Activated naive CD8-positive, alpha-beta T cell treated with anti-CD3 and anti-CD28 coated beads, Interleukin-2, amount 50 U/mL, for 24 hours (primary cell): ENCODE results near the gene DOCK4.

Experiments used
- ATAC-seq: fragments of 150-1000 bp; cut with Tn5 transposase; one replicate; pipeline ENCODE4 v1.10.0; 2021
- DNase-seq: peaks from one replicate; pipeline ENCODE4 v3.0.0; 2021
- H3K27ac Mint-ChIP-seq: one replicate; pipeline ENCODE4 v1.8.0; 2021; ENCODE audit warnings: mild to moderate bottlenecking, mixed read lengths
- H3K27me3 Mint-ChIP-seq: one replicate; pipeline ENCODE4 v1.8.0; 2021; ENCODE audit warnings: mixed read lengths
- H3K36me3 Mint-ChIP-seq: one replicate; pipeline ENCODE4 v1.8.0; 2021; ENCODE audit warnings: low read depth, mixed read lengths
- H3K4me1 Mint-ChIP-seq: one replicate; pipeline ENCODE4 v1.8.0; 2021; ENCODE audit warnings: mixed read lengths
- H3K4me3 Mint-ChIP-seq: one replicate; pipeline ENCODE4 v1.8.0; 2021; ENCODE audit warnings: mild to moderate bottlenecking, moderate library complexity, mixed read lengths
- H3K9me3 Mint-ChIP-seq: one replicate; pipeline ENCODE4 v1.8.0; 2021; ENCODE audit warnings: mixed read lengths

DOCK4 gene

GRCh38 chr7:111801277-111801676 lies 404.9 kb downstream of the DOCK4 start:
- Mint-ChIP-seq H3K9me3 (peaks cover 50% of the 10 kb centered on the region), H3K27ac (no peak overlapping the region)

DNA sequence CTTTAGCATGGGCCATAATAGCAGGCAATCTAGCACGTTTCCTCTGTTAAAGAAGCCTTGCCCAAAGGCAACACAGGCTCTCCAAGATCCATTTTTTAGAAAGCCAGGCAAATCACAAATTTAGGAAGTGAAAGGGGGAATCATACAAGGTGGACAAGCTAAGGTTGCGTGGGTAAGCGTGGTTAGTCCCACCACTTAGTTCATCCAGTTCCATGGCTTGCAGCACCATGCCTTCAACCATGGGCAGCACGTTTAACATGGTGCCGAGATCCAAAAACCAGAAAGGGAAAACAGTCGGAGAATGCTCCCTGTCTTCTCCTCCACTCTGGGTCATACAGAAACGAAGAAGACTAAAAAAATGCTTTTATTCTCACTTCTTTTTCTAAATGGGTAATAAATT lies 409.5 kb downstream of the DOCK4 start:
- H3K9me3 Mint-ChIP-seq, result peaks cover 78% of the 10 kb centered on the region
- H3K4me3 Mint-ChIP-seq, result no peak overlapping the region
- no peaks in the 10 kb centered on the region for H3K4me1 Mint-ChIP-seq
- ATAC-seq, result no peak
- DNase-seq, result peak; percentile 12
- no peaks in the 10 kb centered on the region for H3K27me3 Mint-ChIP-seq
- H3K36me3 Mint-ChIP-seq, result peaks cover 7% of the 10 kb centered on the region
- no peak overlapping the region for H3K27ac Mint-ChIP-seq

More at GRCh38 chr7:111801277-111801676, 404.9 kb downstream of the DOCK4 start:
- H3K27me3 Mint-ChIP-seq, result no peaks in the 10 kb centered on the region
- no peak overlapping the region for H3K4me3 Mint-ChIP-seq
- H3K36me3 Mint-ChIP-seq, result peaks cover 9% of the 10 kb centered on the region
- ATAC-seq, result no peak
- H3K4me1 Mint-ChIP-seq, result no peaks in the 10 kb centered on the region
- no peak for DNase-seq

DNA sequence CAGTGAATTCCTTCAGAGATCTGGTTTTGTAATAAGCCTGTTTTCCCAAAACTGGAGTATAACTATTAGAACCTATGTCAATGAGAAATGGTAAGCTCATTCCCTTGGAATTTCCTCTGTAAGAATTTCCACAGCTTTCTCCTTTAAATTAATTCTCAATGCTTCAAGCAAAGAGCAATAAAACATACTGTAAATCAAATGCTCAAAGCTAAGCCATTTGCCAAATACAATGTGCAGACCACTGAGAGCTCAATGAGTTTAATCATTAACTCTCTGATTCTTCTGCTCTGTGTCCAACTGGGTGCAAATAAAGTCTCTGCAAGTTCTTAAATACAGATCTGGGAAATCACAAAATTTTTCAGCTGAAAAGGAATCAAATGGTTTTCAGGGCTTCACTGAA lies 416.3 kb downstream of the DOCK4 start:
- Mint-ChIP-seq H3K4me3 (no peak overlapping the region), H3K4me1 (no peaks in the 10 kb centered on the region), H3K36me3 (no peaks in the 10 kb centered on the region), H3K27ac (no peak overlapping the region), H3K9me3 (peaks cover 26% of the 10 kb centered on the region), H3K27me3 (peaks cover 1% of the 10 kb centered on the region)
- no peak for DNase-seq
- no peak for ATAC-seq

GRCh38 chr7:111789048-111789320 lies 417.2 kb downstream of the DOCK4 start:
- no peak for ATAC-seq

DNA sequence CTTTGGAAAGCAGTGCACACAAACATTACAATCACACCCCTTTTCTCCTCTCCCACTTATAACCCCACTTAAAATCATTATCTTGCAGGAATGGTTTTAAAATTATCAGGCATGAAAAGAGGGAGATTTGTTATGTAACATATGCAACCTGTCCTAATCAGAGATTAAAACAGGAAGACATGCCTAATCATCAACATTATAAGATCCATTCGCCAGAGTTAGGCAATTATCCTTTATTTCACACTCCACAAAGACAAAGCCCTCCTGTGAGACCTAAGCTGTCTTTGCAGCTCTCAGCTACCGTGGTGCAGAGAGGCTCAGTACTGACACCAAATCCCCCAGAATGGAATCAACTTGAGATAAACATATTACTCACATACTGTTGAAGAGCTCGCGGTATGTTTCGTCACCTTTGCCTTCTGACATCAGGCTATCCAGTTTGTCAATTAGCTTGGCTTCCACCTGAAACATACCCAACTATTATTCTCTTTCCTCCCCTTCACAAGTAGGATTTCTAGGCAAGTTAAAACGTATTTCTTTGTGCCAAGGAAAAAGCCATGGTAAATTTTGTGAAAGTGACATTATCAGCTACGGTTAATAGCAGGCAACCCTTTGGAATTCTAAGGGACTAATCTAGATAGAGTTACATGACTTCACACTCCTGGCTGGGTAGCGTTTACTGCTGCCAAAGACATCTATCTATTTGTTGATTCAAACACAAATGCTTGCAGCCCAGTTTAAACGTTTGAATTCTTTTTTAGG lies 417.7 kb downstream of the DOCK4 start:
- Mint-ChIP-seq H3K4me3 (no peak overlapping the region), H3K27me3 (peaks cover 1% of the 10 kb centered on the region), H3K9me3 (peaks cover 14% of the 10 kb centered on the region), H3K4me1 (no peaks in the 10 kb centered on the region), H3K36me3 (no peaks in the 10 kb centered on the region), H3K27ac (no peak overlapping the region)
- ATAC-seq (no peak), DNase-seq (no peak)

More at GRCh38 chr7:111789048-111789320, 417.2 kb downstream of the DOCK4 start:
- peaks cover 1% of the 10 kb centered on the region for H3K27me3 Mint-ChIP-seq
- H3K36me3 Mint-ChIP-seq, result no peaks in the 10 kb centered on the region
- H3K4me1 Mint-ChIP-seq, result no peaks in the 10 kb centered on the region
- no peak overlapping the region for H3K4me3 Mint-ChIP-seq
- H3K27ac Mint-ChIP-seq, result no peak overlapping the region
- DNase-seq, result no peak
- peaks cover 19% of the 10 kb centered on the region for H3K9me3 Mint-ChIP-seq

DNA sequence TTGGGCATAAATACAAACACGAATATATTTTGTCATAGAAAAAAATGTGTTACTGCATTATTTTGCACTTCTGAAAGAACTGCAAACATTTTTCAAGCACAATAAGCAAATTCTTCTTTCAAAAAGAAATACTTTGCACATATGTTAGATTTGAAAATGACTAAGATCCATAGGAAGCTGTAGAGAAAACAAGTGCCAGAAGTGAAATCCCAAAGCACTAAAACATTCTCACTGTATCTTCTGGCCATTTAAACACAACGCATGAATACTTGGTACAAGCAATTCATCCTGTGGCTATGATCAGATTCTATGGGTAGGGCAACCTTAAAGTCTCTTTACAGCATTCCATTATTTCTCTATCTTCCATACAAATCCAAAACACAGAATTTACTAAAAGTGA lies 418.5 kb downstream of the DOCK4 start:
- no peak for ATAC-seq
- Mint-ChIP-seq H3K27me3 (peaks cover 1% of the 10 kb centered on the region), H3K9me3 (peaks cover 8% of the 10 kb centered on the region), H3K4me3 (no peak overlapping the region), H3K27ac (no peak overlapping the region), H3K4me1 (no peaks in the 10 kb centered on the region), H3K36me3 (no peaks in the 10 kb centered on the region)
- DNase-seq, result no peak

DNA sequence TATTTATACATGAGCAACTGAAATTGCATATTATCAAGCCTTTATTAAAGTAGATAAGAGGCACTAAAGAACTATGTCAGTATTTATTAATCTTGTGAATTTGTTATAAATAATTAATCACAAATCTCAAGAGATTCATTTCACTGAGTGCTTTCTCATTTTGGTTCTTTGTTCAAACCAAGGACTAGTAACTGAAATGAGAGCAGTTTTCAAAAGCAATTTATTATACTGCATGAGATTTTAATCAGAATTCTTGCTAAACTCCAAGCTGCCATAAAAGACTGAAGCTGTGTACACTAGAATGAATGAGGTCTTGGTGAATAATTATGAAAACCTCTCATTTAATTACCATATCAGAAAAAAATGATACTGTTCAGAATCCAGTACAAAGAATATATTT lies 419.1 kb downstream of the DOCK4 start:
- DNase-seq (no peak), ATAC-seq (no peak)
- Mint-ChIP-seq H3K36me3 (no peaks in the 10 kb centered on the region), H3K4me1 (no peaks in the 10 kb centered on the region), H3K27me3 (peaks cover 1% of the 10 kb centered on the region), H3K27ac (no peak overlapping the region), H3K4me3 (no peak overlapping the region), H3K9me3 (peaks cover 5% of the 10 kb centered on the region)

DNA sequence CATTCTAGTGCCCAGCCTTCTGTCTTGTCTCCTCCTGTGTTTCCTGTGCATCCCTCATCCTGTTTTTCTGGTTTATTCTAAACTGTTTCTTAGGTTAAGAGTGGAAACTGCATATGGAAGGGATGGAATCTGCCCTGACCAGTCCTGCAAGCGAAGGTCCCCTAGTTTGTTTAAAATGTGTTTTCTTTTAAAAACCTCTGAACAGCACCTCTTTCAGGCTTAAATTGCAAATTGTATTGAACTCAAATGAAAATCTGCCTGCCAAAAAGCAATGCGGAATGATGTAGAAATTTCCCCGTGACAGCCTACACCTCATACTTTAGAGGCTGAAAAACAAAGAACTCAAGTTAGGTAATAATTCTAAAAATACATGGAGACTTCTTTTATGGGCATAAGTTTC lies 421.1 kb downstream of the DOCK4 start:
- DNase-seq (no peak), ATAC-seq (no peak)
- Mint-ChIP-seq H3K27ac (no peak overlapping the region), H3K9me3 (no peaks in the 10 kb centered on the region), H3K4me1 (no peaks in the 10 kb centered on the region), H3K27me3 (peaks cover 3% of the 10 kb centered on the region), H3K36me3 (no peaks in the 10 kb centered on the region), H3K4me3 (no peak overlapping the region)

- DNase-seq, result no peak
- no peak overlapping the region for H3K4me3 Mint-ChIP-seq
- H3K27ac Mint-ChIP-seq, result no peak overlapping the region
- no peak for ATAC-seq
- no peaks in the 10 kb centered on the region for H3K4me1 Mint-ChIP-seq
- no peaks in the 10 kb centered on the region for H3K36me3 Mint-ChIP-seq
- H3K9me3 Mint-ChIP-seq, result no peaks in the 10 kb centered on the region
- peaks cover 5% of the 10 kb centered on the region for H3K27me3 Mint-ChIP-seq
Observed at GRCh38 chr7:111784296-111784695, 421.9 kb downstream of the DOCK4 start.

GRCh38 chr7:111783854-111784253 lies 422.3 kb downstream of the DOCK4 start:
- H3K27ac Mint-ChIP-seq, result no peak overlapping the region
- H3K36me3 Mint-ChIP-seq, result no peaks in the 10 kb centered on the region
- ATAC-seq (no peak), DNase-seq (no peak)
- peaks cover 5% of the 10 kb centered on the region for H3K27me3 Mint-ChIP-seq
- no peaks in the 10 kb centered on the region for H3K4me1 Mint-ChIP-seq
- no peaks in the 10 kb centered on the region for H3K9me3 Mint-ChIP-seq
- H3K4me3 Mint-ChIP-seq, result no peak overlapping the region

DNA sequence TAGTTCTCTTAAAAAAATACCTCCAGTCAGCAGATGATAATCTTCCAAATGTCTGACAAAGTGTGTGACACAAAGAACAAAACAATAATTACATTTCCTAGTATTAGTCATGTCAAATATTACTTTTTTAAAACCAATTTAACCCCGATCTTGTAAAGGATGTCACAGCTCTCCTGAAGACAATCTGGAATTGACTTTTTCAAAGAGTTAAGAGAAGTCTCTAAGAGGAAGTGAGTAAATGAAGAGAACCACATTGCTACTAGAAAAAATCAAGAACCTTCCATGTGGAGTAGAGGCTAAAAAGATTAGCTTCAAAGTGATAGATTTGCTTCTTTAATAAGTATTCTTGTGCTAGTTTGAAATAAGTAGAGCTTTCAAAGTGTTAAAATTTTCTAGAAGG lies 425.7 kb downstream of the DOCK4 start:
- DNase-seq (no peak), ATAC-seq (no peak)
- no peaks in the 10 kb centered on the region for H3K4me1 Mint-ChIP-seq
- peaks cover 13% of the 10 kb centered on the region for H3K9me3 Mint-ChIP-seq
- peaks cover 2% of the 10 kb centered on the region for H3K36me3 Mint-ChIP-seq
- H3K4me3 Mint-ChIP-seq, result no peak overlapping the region
- H3K27ac Mint-ChIP-seq, result no peak overlapping the region
- H3K27me3 Mint-ChIP-seq, result peaks cover 7% of the 10 kb centered on the region

DNA sequence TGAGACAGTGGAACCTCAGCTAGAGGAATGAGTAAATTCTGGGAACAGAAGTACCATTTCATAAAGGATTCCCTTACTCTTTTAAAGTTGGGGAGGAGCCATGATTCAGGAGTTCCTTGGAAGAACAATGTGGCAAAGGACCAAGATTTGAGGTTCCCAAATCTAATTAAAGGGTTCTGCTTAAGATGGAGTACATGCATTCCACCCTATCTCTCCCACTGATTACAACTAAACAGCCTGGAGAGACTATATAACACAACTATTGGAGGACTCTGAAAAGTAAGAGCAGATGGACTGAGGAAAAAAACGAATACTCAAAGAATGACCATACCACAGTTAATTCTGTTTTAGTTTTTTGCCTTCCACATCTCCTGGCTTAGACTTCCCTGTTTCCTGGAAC lies 431.0 kb downstream of the DOCK4 start:
- peaks cover 2% of the 10 kb centered on the region for H3K36me3 Mint-ChIP-seq
- H3K27me3 Mint-ChIP-seq, result peaks cover 4% of the 10 kb centered on the region
- H3K9me3 Mint-ChIP-seq, result peaks cover 13% of the 10 kb centered on the region
- H3K27ac Mint-ChIP-seq, result no peak overlapping the region
- no peak for DNase-seq
- ATAC-seq, result no peak
- no peak overlapping the region for H3K4me3 Mint-ChIP-seq
- H3K4me1 Mint-ChIP-seq, result no peaks in the 10 kb centered on the region

DNA sequence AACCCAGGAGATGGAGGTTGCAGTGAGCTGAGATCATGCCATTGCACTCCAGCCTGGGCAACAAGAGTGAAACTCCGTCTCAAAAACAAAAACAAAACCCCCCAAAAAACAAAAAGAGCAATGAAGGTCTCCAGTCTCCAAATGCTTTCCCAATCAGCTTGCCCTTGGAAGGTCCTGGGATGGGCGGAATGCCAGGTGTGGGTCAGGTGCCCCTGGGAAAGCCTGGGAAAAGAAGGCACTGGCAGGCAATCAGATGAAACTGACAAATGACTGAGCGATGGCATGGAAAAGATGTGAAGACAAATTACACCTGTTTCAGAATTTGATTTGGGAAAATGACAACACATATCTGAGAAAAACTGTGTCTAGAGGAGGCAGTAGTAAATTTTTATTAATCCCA lies 433.5 kb downstream of the DOCK4 start:
- no peaks in the 10 kb centered on the region for H3K4me1 Mint-ChIP-seq
- ATAC-seq (no peak), DNase-seq (no peak)
- peaks cover 2% of the 10 kb centered on the region for H3K36me3 Mint-ChIP-seq
- peaks cover 12% of the 10 kb centered on the region for H3K9me3 Mint-ChIP-seq
- H3K27ac Mint-ChIP-seq, result no peak overlapping the region
- no peak overlapping the region for H3K4me3 Mint-ChIP-seq
- peaks cover 2% of the 10 kb centered on the region for H3K27me3 Mint-ChIP-seq

DNA sequence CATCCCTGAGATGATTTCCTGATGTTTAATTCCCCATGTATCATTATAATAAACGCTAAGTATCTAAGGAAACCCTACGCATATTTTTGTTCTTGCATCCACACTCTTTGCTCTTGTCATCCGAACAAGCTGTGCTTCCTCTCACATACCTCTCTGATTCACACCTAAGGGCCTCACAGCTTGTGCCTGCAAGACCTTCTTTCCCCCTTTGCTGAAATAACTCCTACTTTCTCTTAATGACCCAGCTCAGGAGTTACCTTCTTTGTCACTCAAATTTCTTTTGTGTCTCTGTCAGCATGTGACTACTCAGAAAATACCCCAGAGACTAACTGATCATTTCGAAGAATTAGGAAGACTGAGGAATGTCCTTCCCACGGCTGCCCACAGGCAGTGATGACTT lies 434.6 kb downstream of the DOCK4 start:
- Mint-ChIP-seq H3K4me1 (no peaks in the 10 kb centered on the region), H3K9me3 (peaks cover 9% of the 10 kb centered on the region), H3K27me3 (peaks cover 2% of the 10 kb centered on the region), H3K27ac (no peak overlapping the region), H3K4me3 (no peak overlapping the region), H3K36me3 (peaks cover 2% of the 10 kb centered on the region)
- DNase-seq, result no peak
- no peak for ATAC-seq

GRCh38 chr7:111770116-111770515 lies 436.1 kb downstream of the DOCK4 start:
- Mint-ChIP-seq H3K36me3 (no peaks in the 10 kb centered on the region), H3K27ac (no peak overlapping the region), H3K27me3 (no peaks in the 10 kb centered on the region), H3K4me3 (no peak overlapping the region), H3K4me1 (no peaks in the 10 kb centered on the region), H3K9me3 (no peaks in the 10 kb centered on the region)
- DNase-seq (no peak), ATAC-seq (no peak)
